ENCODE results near the gene CACNA1A.
"Not testable (repeated sequence)": the region's sequence is repeated elsewhere in the genome, so short reads cannot be mapped to it uniquely, and the experiment has no call there.

DNA sequence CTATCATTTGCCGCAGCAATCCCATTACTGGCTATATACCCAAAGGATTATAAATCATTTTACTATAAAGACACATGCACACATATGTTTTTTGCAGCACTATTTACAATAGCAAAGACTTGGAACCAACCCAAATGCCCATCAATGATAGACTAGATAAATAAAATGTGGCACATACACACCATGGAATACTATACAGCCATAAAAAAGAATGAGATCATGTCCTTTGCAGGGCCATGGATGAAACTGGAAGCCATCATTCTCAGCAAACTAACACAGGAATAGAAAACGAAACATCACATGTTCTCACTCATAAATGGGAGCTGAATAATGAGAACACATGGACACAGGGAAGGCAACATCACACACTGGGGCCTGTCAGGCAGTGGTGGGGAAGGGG is 23.4 kb upstream of the CACNA1A start:
- TF ChIP-seq, protein P1, sequence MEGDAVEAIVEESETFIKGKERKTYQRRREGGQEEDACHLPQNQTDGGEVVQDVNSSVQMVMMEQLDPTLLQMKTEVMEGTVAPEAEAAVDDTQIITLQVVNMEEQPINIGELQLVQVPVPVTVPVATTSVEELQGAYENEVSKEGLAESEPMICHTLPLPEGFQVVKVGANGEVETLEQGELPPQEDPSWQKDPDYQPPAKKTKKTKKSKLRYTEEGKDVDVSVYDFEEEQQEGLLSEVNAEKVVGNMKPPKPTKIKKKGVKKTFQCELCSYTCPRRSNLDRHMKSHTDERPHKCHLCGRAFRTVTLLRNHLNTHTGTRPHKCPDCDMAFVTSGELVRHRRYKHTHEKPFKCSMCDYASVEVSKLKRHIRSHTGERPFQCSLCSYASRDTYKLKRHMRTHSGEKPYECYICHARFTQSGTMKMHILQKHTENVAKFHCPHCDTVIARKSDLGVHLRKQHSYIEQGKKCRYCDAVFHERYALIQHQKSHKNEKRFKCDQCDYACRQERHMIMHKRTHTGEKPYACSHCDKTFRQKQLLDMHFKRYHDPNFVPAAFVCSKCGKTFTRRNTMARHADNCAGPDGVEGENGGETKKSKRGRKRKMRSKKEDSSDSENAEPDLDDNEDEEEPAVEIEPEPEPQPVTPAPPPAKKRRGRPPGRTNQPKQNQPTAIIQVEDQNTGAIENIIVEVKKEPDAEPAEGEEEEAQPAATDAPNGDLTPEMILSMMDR (IDR thresholded peaks at IDR 0.05; ENCODE audit: low read length): not testable (repeated sequence)
- not testable (repeated sequence) for TF ChIP-seq EZH2 (optimal IDR thresholded peaks at IDR 0.05; ENCODE audit: low read depth, low read length)

Data from MM.1S (cell line).